GM12892 (cell line): ENCODE measurements around the gene ALPL.

Source experiments
- POLR2A ChIP-seq: IDR thresholded peaks from 2 replicates; pipeline ENCODE4 v1.6.1; 2011; ENCODE audit warnings: low read depth, low read length, control low read depth
- POLR2AphosphoS5 ChIP-seq: IDR thresholded peaks from 2 replicates; pipeline ENCODE4 v1.6.1; 2011; ENCODE audit warnings: low read depth, low read length, control low read depth
- TAF1 ChIP-seq: IDR thresholded peaks from 2 replicates; pipeline ENCODE4 v1.6.1; 2011; ENCODE audit warnings: low read depth, mild to moderate bottlenecking, control low read depth, low read length, borderline replicate concordance

DNA sequence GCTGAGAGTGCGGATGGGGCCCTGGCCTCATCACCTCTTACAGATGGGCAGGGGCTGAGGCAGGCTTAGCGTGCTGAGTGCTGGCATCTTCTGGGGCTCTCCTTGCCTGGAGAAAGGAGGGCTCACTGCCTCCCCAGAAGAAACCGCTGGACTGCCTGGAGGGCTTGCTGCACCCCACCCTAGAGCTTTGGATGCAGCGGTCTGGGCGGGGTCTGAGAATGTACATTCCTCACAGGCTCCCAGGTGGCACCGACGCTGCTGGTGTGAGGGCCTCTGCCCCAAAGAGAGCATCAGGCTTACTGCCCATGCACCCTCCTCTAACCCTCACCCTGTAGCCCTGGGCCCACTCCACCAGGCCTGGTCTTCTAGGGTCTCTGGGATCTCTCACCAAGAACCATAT, 108.8 kb downstream of the ALPL start:
- TF ChIP-seq POLR2A: no peak
- TF ChIP-seq POLR2AphosphoS5: no peak
- TF ChIP-seq TAF1: no peak
